ENCODE data around the gene HMX2.

HMX2 gene

DNA sequence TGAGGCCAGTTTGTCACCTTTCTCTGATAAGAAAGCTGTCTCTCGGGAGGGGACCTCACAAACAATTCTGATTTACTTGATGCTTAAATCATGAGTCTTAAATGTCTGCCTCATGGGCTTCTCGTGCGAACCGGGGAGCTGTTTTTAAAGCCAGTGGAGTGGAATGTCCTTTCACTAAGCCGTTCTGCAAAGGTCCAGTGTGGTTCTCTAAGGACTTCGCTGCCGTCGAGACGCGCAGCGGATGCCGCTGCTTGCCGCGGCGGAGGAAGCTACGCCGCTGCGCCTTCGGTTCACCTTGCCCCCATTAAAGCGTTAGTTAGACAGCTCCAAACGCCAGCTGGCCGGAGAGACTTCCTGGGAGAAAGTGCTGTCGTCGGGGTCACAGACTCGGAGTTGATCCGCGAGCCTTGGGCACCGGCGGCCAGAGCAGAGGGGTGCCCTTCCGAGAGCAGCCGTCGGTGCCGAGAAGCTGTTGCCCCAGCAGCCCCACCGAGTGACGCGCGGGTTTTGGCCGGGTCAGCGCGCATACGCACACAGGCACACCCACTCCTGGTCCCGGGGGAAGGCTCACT is 13.5 kb upstream of the HMX2 start:
- DNase-seq (ENCODE audit: low read depth): no peak
- TF ChIP-seq, protein P1, sequence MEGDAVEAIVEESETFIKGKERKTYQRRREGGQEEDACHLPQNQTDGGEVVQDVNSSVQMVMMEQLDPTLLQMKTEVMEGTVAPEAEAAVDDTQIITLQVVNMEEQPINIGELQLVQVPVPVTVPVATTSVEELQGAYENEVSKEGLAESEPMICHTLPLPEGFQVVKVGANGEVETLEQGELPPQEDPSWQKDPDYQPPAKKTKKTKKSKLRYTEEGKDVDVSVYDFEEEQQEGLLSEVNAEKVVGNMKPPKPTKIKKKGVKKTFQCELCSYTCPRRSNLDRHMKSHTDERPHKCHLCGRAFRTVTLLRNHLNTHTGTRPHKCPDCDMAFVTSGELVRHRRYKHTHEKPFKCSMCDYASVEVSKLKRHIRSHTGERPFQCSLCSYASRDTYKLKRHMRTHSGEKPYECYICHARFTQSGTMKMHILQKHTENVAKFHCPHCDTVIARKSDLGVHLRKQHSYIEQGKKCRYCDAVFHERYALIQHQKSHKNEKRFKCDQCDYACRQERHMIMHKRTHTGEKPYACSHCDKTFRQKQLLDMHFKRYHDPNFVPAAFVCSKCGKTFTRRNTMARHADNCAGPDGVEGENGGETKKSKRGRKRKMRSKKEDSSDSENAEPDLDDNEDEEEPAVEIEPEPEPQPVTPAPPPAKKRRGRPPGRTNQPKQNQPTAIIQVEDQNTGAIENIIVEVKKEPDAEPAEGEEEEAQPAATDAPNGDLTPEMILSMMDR (conservative IDR thresholded peaks at IDR 0.05; ENCODE audit: control insufficient read depth, insufficient read depth, low read depth, low read length): no peak
- no peak overlapping the region for H3K4me3 ChIP-seq (ENCODE audit: control insufficient read depth, low read depth, low read length)

DNA sequence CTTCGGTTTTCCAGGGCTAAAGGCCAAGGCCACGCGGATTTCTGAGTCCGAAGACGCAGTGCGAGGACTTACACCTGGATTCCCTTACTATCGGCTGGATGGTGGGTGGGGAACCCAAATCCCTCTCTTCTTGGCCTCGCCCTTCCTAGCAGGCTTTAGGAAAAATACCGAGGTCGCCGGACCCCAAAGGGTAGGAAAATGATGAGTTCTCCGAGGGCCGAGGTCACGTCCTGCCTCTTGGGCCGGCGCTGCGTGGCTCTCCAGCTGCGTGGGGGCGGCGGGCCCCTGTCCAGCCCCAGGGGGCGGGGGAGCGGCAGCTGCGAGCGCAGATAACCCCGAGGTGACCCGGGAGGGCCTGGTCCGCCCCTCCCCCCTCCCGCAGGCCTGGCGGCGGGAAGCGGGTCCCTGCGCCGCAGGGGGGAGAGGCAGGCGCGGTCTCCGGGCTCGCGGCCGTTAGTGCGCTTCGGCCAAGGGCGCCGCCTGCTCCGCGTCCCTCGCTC is 13.0 kb upstream of the HMX2 start:
- TF ChIP-seq, protein P1 (conservative IDR thresholded peaks at IDR 0.05; ENCODE audit: control insufficient read depth, insufficient read depth, low read depth, low read length): no peak
- no peak for DNase-seq (ENCODE audit: low read depth)
- H3K4me3 ChIP-seq (ENCODE audit: control insufficient read depth, low read depth, low read length): no peak overlapping the region

DNA sequence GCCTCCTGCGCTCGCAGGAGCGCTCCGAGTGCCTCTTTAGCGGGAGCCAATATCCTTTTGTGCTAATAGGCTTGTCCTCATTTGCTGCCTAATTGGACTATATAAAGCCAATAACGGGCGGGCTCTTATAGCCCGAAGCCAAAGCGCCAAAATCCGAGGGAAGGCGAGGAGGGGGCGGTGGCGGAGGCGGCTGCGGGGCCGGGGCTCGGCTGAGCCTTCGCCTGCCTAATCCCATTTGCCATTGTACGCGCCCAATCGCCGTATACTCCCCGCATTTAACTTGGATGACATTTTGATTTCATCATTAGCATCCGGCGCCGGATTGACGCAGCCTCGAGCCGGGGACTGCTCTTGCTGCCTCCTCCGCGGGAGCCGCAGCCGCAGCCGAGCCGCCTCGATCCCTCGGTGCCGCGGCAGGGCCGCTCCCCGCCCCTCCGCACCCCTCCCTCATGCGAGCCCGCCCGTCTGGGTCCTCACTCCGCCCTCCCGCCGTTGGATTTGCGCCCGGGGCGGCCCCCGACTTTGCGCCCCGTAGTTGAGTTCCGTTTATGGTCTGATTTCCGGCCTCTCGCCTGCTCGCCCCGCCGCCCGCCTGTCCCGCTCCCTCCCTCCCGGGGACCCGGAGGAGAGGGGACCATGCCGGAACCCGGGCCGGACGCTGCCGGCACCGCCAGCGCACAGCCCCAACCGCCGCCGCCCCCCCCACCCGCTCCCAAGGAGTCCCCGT is 12.4 kb upstream of the HMX2 start, which contains the start of gene HMX3:
Gene HMX3, plus strand, starts transcription at position 556 of the 727 bp plus-strand sequence. Its CDS starts 81 bp downstream, at position 637.
- TF ChIP-seq, protein P1 (conservative IDR thresholded peaks at IDR 0.05; ENCODE audit: control insufficient read depth, insufficient read depth, low read depth, low read length): no peak
- peak; percentile 49 for DNase-seq (ENCODE audit: low read depth)
- H3K4me3 ChIP-seq (ENCODE audit: control insufficient read depth, low read depth, low read length): no peak within 1 kb of the TSS

DNA sequence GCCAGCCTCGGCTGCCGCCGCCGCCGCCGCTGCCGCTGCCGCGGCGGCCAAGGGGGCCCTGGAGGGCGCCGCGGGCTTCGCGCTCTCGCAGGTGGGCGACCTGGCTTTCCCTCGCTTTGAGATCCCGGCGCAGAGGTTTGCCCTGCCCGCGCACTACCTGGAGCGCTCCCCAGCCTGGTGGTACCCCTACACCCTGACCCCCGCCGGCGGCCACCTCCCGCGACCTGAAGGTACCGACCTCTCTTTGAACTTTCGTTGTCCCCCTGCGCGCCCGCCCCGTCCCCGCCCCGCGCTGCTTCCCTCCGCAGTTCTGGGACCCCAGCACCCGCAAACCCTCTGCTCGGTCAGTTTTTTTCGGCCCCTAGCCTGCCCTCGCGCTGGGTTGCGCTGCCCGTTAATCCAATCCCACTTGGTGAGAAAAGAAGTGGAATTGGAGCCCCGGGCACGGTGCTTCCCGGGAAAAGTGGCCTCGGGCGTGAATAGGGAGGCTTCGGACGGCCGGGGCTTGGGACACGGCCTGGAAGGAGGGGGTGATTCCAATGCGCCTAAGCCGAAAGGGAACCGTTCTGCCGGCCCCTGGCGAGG is 11.6 kb upstream of the HMX2 start:
- no peak overlapping the region for H3K4me3 ChIP-seq (ENCODE audit: control insufficient read depth, low read depth, low read length)
- no peak for DNase-seq (ENCODE audit: low read depth)
- TF ChIP-seq, protein P1 (conservative IDR thresholded peaks at IDR 0.05; ENCODE audit: control insufficient read depth, insufficient read depth, low read depth, low read length): no peak

DNA sequence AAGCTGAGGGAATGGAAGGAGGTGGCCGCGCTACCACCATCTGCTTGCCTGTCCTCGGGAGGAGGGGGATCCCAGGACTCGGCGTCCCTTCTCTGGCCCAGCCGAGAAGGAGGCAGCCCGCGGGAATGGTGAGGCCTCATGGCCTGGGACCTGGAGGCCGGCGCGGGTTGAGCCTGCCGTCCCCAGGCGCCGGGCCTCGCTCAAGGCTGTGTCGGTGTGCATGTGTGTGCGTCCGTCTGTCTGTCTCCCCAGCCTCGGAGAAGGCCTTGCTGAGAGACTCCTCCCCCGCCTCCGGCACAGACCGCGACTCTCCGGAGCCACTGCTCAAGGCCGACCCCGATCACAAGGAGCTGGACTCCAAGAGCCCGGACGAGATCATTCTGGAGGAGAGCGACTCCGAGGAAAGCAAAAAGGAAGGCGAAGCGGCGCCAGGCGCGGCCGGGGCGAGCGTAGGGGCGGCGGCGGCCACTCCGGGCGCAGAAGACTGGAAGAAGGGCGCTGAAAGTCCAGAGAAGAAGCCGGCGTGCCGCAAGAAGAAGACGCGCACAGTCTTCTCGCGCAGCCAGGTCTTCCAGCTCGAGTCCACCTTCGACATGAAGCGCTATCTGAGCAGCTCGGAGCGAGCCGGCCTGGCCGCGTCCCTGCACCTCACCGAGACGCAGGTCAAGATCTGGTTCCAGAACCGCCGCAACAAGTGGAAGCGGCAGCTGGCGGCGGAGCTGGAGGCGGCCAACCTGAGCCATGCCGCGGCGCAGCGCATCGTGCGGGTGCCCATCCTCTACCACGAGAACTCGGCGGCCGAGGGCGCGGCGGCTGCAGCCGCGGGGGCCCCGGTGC is 10.9 kb upstream of the HMX2 start:
- TF ChIP-seq, protein P1 (conservative IDR thresholded peaks at IDR 0.05; ENCODE audit: control insufficient read depth, insufficient read depth, low read depth, low read length): no peak
- H3K4me3 ChIP-seq (ENCODE audit: control insufficient read depth, low read depth, low read length): no peak overlapping the region
- no peak for DNase-seq (ENCODE audit: low read depth)

DNA sequence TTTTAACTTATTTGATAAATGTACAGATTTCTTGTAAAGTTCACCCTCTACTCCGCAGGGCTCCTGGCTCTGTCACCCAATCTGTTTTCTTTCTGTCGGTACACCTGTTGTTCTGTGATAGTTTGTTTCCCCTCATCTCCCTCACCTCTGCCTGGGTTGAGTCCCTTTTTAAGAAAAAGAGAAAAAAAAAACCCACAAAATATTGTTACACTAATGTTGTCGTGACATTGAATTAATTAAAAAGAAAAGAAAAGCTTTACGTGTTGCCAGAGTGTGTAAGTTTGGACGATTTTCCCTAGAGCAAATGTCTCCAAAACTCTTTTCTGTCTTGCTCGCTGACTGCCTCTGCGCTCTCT is 8.8 kb upstream of the HMX2 start:
- TF ChIP-seq, protein P1 (conservative IDR thresholded peaks at IDR 0.05; ENCODE audit: control insufficient read depth, insufficient read depth, low read depth, low read length): no peak
- DNase-seq (ENCODE audit: low read depth): no peak
- H3K4me3 ChIP-seq (ENCODE audit: control insufficient read depth, low read depth, low read length): no peak overlapping the region
